ENCODE results near the gene TBC1D9B.

The TBC1D9B gene

GRCh38 chr5:179820483-179821297 lies 87.0 kb downstream of the TBC1D9B start, which contains the start of gene SQSTM1:
Gene SQSTM1 (plus strand): TSS chr5:179820905. CDS start chr5:179820937, 32 bp downstream.
- DNase-seq (ENCODE audit: insufficient read length, low spot score) (peak; percentile 86), FAIRE-seq (peak; percentile 97)
- TF ChIP-seq POU2F2 (IDR thresholded peaks at IDR 0.05; ENCODE audit: low read depth, low read length) (peak; percentile 83), SPI1 (IDR thresholded peaks at IDR 0.05; ENCODE audit: low read depth, low read length) (no peak), POLR2AphosphoS5 (IDR thresholded peaks at IDR 0.05; ENCODE audit: low read depth, low read length) (peak; percentile 99), TAF1 (IDR thresholded peaks at IDR 0.05; ENCODE audit: low read depth, low read length) (peak; percentile 85), PAX5 (IDR thresholded peaks at IDR 0.05; ENCODE audit: insufficient read depth, low read length, severe bottlenecking) (no peak), POLR2A (IDR thresholded peaks at IDR 0.05; ENCODE audit: low read depth, low read length) (peak; percentile 99)

GRCh38 chr5:179820127-179820482 lies 87.6 kb downstream of the TBC1D9B start:
- no peak for DNase-seq (ENCODE audit: insufficient read length, low spot score)
- TF ChIP-seq TAF1 (IDR thresholded peaks at IDR 0.05; ENCODE audit: low read depth, low read length) = no peak
- TF ChIP-seq POLR2AphosphoS5 (IDR thresholded peaks at IDR 0.05; ENCODE audit: low read depth, low read length) = no peak
- TF ChIP-seq SPI1 (IDR thresholded peaks at IDR 0.05; ENCODE audit: low read depth, low read length) = no peak
- no peak for TF ChIP-seq POU2F2 (IDR thresholded peaks at IDR 0.05; ENCODE audit: low read depth, low read length)
- no peak for TF ChIP-seq PAX5 (IDR thresholded peaks at IDR 0.05; ENCODE audit: insufficient read depth, low read length, severe bottlenecking)
- no peak for TF ChIP-seq POLR2A (IDR thresholded peaks at IDR 0.05; ENCODE audit: low read depth, low read length)
- FAIRE-seq = peak; percentile 86

GRCh38 chr5:179819296-179820126 lies 88.2 kb downstream of the TBC1D9B start:
- DNase-seq (ENCODE audit: insufficient read length, low spot score) = no peak
- FAIRE-seq = peak; percentile 54
- TF ChIP-seq TAF1 (IDR thresholded peaks at IDR 0.05; ENCODE audit: low read depth, low read length) (no peak; the same call in 1 of the 2 replicates), PAX5 (IDR thresholded peaks at IDR 0.05; ENCODE audit: insufficient read depth, low read length, severe bottlenecking) (peak; percentile 43)

GRCh38 chr5:179818746-179819295 lies 88.9 kb downstream of the TBC1D9B start:
- peak; percentile 95 for FAIRE-seq
- TF ChIP-seq POLR2A (IDR thresholded peaks at IDR 0.05; ENCODE audit: low read depth, low read length) = peak; percentile 63
- peak; percentile 71; the same call in 1 of the 2 replicates for TF ChIP-seq POU2F2 (IDR thresholded peaks at IDR 0.05; ENCODE audit: low read depth, low read length)
- TF ChIP-seq PAX5 (IDR thresholded peaks at IDR 0.05; ENCODE audit: insufficient read depth, low read length, severe bottlenecking) = peak; percentile 89
- TF ChIP-seq POLR2AphosphoS5 (IDR thresholded peaks at IDR 0.05; ENCODE audit: low read depth, low read length) = no peak
- TF ChIP-seq SPI1 (IDR thresholded peaks at IDR 0.05; ENCODE audit: low read depth, low read length) = 0 out of 2 replicates have a peak, but pooled peaks have one; percentile 2
- peak; percentile 31; the same call in 1 of the 2 replicates for TF ChIP-seq TAF1 (IDR thresholded peaks at IDR 0.05; ENCODE audit: low read depth, low read length)
- DNase-seq (ENCODE audit: insufficient read length, low spot score) = peak; percentile 87

GRCh38 chr5:179817890-179818745 lies 89.6 kb downstream of the TBC1D9B start:
- no peak for FAIRE-seq
- TF ChIP-seq POLR2A (IDR thresholded peaks at IDR 0.05; ENCODE audit: low read depth, low read length) (no peak), TAF1 (IDR thresholded peaks at IDR 0.05; ENCODE audit: low read depth, low read length) (no peak), POU2F2 (IDR thresholded peaks at IDR 0.05; ENCODE audit: low read depth, low read length) (no peak), POLR2AphosphoS5 (IDR thresholded peaks at IDR 0.05; ENCODE audit: low read depth, low read length) (no peak), SPI1 (IDR thresholded peaks at IDR 0.05; ENCODE audit: low read depth, low read length) (no peak), PAX5 (IDR thresholded peaks at IDR 0.05; ENCODE audit: insufficient read depth, low read length, severe bottlenecking) (no peak)
- DNase-seq (ENCODE audit: insufficient read length, low spot score) = no peak

GRCh38 chr5:179817470-179817840 lies 90.2 kb downstream of the TBC1D9B start:
- TF ChIP-seq POLR2A (IDR thresholded peaks at IDR 0.05; ENCODE audit: low read depth, low read length) (no peak), POLR2AphosphoS5 (IDR thresholded peaks at IDR 0.05; ENCODE audit: low read depth, low read length) (no peak), TAF1 (IDR thresholded peaks at IDR 0.05; ENCODE audit: low read depth, low read length) (no peak), SPI1 (IDR thresholded peaks at IDR 0.05; ENCODE audit: low read depth, low read length) (no peak), PAX5 (IDR thresholded peaks at IDR 0.05; ENCODE audit: insufficient read depth, low read length, severe bottlenecking) (no peak), POU2F2 (IDR thresholded peaks at IDR 0.05; ENCODE audit: low read depth, low read length) (no peak)
- DNase-seq (ENCODE audit: insufficient read length, low spot score) = no peak
- no peak for FAIRE-seq

GRCh38 chr5:179816796-179817469 lies 90.8 kb downstream of the TBC1D9B start:
- FAIRE-seq (no peak), DNase-seq (ENCODE audit: insufficient read length, low spot score) (no peak)
- no peak for TF ChIP-seq POLR2A (IDR thresholded peaks at IDR 0.05; ENCODE audit: low read depth, low read length)

GRCh38 chr5:179816401-179816795 lies 91.3 kb downstream of the TBC1D9B start:
- FAIRE-seq = no peak
- TF ChIP-seq PAX5 (IDR thresholded peaks at IDR 0.05; ENCODE audit: insufficient read depth, low read length, severe bottlenecking) (no peak), POLR2AphosphoS5 (IDR thresholded peaks at IDR 0.05; ENCODE audit: low read depth, low read length) (no peak), TAF1 (IDR thresholded peaks at IDR 0.05; ENCODE audit: low read depth, low read length) (no peak), POLR2A (IDR thresholded peaks at IDR 0.05; ENCODE audit: low read depth, low read length) (no peak), POU2F2 (IDR thresholded peaks at IDR 0.05; ENCODE audit: low read depth, low read length) (no peak), SPI1 (IDR thresholded peaks at IDR 0.05; ENCODE audit: low read depth, low read length) (no peak)
- no peak for DNase-seq (ENCODE audit: insufficient read length, low spot score)
